HG03139 (cell line): Measurements from ENCODE around the gene TNK2.

Source experiments
- ATAC-seq: cut with Tn5 transposase; IDR thresholded peaks from one replicate; pipeline ENCODE4 v1.9.1; 2021; ENCODE audit not compliant: unreplicated experiment

TNK2 gene

DNA sequence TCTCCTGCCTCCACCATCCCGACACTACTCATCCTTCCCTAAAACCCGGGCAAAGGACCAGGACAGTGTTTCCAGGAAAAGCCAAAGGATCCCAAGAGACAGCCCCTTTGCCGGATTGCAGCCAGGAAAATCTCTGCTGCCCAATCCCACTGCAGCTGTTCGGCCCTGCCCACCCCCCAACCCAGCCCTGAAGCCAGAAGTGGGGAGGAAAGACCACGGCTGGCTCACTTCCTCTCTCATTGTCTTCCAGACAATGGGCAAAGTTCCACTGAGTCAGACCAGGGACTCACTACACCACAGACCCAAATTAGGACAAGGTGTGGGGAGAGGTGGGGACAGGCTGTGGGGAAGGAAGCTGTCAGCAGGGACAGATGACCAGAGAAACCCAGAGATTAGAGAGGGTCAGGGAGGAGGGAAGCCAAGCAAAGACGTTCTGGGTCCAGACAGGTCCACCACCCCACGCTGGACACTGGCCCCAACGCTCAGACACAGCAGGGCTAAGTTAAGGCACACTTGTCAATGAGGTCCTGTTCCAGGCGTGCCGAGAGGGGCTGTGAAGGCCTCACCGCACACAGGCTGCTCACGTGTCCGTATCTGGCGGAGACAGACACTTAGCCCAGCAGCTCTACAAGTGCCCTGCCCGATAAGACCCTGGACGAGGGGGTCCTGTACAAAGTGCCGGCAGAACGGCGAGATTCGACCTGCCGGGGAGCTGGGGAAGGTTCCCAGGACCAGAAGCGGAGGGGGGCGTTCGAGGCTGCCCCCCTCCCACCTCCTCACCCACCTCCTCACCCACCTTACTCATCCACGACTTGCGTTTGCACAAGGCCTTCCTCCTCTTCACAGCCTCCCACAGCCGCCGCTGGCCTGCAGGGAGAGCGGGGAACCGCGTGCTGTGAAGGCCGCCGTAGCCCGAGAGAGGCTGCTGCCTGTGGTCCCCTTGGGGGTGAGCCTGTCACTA is 21.9 kb downstream of the TNK2 start:
- ATAC-seq, result no peak

DNA sequence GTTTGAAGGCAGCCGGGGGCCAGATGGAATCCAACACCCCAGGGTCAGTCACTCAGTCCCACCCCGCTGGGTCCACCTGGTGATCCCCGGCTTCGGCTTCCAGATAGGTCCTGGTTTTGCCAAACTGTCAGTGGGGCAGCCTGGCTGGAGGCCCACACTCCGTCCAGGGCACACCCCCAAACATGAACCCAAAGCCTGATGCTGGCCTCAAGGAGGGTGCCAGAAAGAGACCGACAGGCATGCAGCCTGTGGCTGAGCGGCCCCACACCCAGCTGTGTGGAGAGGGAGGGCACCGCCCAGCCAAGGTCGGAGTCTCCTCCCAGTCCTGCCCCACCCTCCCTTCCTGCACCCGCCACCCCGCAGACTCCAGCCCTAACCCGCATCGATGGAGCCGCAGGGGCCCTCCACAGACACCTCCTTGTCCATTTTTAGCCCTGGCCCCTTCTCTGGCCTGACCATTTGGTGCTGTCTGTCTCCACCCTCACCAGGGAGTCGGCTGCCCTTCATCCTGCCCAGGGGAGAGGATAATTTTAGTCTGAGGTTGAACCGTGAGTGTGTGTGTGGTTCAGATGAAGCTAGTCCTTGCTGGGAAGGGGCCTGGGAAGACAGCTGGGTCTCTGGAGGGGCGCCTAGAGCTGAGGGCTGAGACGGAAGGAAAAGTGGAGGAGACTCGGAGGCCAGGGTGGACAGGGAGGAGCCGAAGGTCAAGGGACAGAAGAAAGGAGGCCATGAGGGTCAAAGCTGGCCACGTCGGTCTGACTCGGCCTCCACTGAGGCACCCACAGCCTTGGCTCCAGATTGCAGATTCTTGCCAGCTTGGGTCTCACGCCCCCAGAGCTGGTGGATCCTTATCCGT is 23.1 kb downstream of the TNK2 start:
- no peak for ATAC-seq

DNA sequence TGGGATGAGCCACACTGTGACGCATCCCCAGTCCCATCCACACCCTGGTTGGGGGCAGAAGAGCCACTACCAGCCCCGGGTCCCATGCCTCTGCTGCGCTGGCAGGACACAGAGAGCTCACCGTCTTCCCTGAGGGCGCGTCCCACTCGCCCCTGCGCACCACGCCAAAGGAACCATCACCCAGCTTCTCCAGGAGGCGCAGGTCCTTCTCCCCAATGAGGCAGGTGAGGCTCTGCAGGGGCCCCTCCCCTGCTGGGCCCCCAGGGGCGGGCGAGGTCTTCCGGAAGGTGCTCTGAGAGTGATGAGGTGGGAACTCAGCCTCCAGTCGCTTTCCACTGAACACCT is 23.7 kb downstream of the TNK2 start:
- ATAC-seq, result no peak

DNA sequence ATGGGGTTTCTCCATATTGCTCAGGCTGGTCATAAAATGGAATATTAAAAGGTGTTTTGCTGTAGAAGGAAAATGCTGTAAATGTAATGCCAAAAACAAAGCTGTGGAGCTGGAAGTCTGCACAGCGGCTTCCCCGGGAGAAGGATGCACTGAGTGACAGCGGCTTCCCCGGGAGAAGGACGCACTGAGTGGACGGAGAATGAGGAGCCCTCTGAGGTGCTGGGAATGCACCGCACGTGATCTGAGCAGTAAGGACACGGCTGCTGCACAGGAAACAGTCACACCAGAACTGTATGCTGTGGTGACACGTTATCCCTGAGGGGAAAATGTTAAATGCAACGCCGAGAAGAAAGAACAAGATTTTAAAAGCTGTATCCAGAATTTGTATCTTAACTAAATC is 24.6 kb downstream of the TNK2 start:
- no peak for ATAC-seq

DNA sequence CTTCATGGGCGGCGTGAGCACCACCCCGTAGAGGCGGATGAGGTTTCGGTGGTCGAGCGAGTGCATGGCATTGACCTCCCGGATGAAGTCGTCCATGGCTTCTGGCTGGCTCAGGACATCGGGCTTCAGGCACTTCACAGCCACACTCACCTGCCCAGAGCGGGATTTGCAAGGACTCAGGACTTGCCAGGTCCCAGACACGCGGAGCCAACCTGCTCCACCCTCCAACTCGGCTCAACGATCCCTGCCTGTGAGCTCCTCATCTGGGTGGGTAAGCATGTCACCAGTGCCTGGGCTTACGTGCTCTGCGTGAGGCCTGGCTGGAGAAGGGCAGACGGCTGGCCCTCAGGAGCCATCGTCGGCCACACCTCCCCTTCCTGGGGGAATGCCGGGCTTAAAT is 25.2 kb downstream of the TNK2 start:
- ATAC-seq, result no peak

DNA sequence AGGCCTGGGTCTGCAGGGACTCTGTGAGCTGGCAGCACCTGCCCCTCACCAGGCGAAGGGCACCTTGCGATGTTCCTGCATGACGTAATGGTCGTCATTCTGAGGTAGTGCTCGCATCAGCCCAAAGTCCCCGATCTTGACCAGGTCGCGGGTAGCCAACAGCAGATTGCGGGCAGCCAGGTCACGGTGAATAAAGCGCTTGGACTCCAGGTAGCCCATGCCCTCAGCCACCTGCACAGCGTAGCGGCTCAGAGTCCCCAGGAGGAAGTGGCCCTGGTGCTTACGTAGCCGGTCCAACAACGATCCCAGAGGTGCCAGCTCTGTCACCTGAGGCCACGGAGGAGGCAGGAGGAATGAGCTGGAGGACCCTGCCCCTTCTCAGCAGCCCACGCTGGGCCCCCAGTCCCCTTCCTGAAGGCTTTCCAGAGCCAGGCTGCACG is 26.3 kb downstream of the TNK2 start:
- ATAC-seq, result no peak

DNA sequence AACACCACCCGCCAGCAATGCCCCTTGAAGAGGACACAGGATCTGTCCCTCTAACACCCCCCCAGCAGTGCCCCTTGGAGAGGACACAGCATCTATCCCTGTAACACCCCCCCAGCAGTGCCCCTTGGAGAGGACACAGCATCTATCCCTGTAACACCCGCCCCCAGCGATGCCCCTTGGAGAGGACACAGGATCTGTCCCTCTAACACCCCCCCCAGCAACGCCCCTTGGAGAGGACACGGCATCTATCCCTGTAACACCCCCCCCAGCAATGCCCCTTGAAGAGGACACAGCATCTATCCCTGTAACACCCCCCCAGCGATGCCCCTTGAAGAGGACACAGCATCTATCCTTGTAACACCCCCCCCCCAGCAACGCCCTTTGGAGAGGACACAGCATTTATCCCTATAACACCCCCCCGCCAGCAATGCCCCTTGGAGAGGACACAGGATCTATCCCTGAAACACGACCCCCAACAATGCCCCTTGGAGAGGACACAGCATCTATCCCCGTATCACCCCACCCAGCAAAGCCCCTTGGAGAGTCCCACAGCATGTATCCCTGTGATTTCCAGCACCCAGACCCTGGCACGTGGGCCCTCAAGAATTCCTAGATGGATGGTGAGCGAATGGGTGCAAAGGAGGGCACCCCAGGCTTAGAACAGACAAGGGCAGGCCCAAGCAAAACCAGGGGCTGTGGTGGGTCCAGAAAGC is 26.9 kb downstream of the TNK2 start:
- ATAC-seq, result no peak

DNA sequence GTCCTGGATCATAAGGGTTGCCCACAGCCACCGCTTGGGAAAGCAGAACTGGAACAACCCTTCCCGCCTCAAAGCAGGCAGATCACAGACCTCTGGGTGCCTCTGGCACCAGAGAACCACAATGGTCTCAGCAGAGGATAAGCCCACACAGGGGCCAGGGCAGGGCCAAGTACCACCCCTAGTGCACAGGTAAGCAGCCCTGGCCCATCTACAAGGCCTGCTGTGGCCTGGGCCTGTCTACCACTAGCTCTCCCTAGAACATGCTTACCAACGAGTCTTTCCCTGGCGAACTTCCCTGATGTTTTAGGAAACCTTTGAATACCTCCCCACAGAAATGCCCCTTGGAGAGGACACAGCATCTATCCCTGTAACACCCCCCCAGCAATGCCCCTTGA is 28.3 kb downstream of the TNK2 start:
- ATAC-seq, result no peak

DNA sequence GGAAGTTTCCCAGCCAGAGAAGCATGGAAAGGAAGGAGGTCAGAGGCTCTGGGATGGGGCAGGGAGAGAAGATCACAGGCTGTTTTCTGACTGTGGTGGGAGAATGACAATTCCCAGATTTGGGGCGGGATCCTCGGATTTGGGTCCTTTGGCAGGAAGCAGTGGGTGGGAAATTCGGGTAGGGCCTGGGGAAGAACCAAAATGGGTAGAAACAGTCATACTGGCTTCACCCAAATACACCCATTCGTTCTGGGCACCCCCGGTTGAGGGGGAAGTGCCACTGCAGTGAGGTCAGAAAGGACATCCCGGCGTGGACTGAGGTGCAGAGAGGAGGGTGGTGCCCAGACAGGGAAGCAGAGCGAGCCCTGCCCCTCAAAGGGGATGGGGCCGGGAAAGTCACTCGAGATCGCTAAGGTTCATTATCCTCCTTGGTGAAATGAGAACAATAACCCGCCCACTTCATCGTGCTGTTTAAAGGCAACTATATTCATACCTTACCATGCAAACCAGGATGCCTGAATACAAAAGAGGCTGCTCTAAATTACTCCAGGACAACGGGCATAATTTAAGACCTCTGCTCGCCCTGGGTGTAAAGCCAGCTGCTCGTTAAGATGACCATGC is 28.8 kb downstream of the TNK2 start:
- ATAC-seq, result no peak

DNA sequence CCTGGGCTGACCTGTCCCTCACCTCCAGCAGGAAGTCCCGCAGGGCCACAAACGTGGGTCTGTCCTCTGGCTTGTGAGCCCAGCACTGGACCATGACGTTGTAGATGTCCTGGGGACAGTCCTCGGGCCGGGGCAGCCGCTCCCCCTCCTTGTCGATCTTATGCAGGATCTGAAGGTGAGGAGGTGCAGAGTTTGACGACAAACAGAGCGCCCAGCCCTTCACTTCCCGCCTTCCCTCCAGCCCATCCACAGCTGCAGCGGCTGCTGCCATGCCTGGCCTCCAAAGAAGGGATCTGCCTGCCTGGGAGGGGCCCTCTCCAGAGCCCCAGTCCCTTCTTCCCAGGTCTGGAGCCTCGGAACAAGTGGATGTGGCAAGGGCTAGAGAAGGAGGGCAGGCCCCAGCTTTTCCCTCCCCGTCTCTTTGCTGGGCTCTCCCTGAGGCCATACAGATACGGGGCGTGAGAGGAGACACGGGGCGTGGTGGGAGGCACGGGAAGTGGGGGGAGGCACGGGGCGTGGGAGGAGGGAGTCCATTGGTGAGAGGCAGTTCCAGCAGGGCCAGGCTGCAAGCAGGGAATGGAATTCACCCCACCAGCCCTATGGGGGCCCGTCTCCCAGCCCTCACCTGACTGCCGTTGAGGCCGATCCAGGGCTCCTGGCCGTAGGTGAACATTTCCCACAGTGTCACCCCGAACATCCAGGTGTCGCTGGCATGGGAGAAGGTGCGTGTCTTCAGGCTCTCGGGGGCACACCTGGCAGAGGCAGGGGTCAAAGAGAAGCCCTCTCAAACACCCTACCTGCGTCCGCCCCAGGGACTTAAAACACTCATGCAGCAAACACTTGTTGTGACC is 29.7 kb downstream of the TNK2 start:
- no peak for ATAC-seq

DNA sequence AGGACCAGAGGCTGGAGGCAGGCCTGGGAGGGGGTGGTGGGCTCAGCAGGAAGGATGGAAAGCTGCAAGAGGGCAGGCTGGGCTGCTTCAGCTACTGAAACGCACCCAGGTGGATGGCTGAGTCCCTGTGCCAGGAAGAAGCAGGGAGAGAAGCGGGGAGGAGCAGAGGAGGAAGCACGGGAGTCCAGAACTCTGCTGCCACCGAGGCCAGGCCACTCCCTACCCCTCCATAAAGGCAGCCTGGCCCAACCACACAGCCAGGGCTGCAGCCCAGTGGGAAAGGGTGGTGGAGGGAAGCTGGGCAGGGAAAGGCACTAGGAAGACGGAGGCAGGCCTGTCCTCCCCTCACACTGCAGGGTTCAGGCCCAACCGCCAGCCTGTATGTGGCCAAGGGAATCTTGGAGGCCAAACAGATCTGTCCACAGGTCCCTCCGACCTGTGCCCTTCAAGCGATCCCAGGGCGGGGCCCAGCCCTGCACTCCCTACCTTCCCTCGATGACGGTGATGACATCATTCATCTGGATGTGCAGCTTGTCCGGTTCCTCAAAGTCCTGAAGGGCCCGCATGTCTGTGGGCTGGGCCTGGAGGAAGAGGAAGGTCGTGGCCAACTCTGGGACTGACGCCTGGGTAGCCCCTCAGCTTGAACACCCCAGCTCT is 30.5 kb downstream of the TNK2 start:
- no peak for ATAC-seq

DNA sequence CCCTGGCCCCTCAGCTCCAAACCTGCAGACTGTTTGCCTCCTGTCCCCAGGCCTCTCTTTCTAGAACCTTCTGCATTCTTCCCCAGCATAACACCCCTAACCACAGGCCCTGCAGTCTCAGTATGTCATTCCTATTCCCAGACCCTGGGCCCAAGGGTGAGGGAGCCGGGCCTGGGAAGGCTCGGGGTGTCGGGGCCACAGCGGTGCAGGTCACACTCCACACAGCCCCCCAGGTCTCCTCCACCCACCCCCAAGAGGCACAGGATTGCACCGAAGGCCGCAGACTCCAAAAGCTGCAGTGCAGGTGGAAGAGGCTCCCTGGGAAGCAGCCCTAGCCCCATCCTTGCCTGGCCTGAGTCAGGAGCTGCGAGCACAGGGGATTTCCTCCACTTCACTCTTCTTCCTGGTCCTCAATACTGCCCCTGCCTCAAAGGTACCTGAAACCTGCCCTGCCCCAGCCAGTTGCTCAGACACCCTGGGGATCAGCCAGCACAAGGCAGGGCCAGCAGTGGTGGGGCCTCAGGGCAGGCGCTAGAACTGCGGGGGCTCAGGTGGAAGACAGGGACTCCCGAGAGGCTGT is 31.1 kb downstream of the TNK2 start:
- ATAC-seq, result no peak

DNA sequence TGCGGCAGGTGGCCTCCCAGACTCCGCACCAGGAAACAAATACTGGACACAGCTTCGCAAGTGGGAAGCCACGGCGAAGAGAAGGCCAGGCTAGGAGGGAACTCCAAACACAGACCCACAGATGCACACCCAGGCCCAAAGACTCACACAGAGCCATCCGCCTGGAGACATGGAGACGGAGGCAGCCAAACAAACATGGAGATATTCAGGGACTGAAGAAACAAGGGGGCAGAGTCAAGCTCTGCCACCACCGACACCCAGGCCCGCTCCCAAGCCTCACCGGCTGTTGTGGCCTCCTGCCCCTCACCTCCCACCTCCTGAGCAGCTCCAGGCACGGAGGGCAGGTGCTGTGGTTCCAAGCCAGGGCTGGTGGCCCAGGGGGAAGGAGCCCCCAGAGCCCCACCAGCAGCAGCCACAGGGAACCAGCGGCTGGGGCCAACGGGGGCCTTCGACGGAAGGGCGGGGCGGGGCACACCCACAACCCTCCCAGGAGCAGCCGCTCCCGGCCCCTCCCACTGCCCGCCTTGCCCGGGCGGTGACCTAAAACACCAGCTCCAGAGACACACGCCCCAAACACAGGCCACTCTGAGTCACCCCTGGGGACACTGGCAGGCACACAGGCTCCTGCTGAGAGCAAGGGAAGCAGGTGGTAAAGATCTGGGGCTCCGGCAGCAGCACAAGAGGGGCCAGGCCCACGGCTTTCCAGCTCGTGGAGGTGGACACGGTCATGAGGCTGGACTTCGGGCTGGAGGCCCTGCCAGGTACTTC is 31.9 kb downstream of the TNK2 start:
- ATAC-seq, result no peak

DNA sequence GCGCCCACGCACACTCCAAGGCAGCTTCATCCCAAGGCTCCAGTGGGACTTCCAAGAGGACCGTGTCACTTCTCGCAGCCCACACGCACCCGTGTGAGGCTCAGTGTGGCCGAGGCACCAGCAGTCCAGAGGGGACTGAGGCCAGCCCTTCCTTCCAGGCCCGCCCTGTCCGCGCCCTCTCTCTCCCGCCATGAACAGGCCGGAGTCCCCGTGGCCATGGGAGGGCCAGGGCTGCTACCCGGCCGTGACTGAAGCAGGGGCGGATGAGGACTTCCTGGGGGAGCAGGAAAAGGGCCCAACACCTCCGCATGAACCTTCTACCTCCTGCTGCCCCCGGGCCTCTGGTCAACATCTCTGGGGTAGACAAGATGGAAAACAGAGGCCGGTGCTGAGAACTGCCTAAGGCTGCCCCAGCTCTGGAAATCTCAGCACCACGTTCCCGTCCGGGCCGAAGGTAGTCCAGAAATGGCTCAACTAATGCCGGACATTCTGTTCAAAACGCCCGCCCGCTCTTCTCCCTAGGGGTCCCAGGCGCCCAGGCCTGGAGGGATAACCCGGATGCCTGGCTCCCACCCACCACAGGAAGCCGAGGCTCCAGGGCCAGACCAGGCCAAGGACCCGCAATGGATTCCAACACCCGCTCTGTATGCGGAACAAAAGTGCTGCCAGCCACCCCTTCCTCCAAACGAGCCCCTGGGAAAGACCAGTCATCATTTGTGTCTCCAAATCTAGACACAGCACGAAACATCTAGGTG is 32.7 kb downstream of the TNK2 start:
- ATAC-seq, result no peak

DNA sequence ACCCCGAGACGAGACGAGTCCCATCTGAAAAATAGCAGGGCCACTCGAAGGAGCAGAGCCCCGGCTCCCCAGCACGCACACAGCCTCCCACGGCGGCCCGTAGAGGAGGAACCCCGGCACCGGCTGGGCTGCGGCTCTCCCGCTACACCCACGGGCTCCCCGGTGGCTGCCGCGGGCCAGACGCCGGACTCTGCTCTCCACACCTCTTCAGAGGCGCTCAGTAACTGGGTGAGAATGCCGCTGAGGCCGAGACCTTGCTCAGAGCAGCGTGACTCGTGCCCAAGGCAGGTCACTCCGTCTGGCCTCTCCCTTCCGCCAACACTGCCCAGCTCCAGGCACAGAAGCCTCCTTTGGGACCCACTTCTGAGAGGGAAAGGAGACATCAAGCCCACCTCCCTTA is 34.4 kb downstream of the TNK2 start:
- ATAC-seq, result no peak

DNA sequence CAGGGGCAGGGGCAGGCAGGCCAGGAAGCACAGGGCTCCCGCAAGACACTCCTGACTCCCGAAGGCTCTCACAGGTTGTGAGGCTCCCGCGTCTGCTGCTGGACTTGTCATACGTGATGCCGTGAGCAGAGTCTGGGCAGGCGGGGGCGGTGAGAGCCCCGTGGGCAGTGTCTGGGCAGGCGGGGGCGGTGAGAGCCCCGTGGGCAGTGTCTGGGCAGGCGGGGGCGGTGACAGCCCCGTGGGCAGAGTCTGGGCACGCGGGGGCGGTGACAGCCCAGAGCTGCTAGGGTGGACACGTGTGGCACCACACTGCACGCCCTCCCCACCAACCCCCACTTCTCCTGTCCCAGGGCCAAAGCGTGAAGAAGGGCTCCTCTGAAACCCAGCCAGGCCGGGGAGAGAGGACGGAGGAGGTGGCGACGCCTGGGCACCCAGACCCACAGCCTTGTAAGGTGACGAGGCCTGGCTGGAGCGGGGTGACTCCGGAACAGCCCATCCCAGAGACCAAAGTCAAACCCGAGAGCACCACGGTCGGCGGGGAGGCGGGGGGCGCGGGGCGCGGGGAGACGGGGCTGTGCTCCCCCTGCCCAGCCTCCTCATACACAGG is 35.0 kb downstream of the TNK2 start:
- no peak for ATAC-seq

DNA sequence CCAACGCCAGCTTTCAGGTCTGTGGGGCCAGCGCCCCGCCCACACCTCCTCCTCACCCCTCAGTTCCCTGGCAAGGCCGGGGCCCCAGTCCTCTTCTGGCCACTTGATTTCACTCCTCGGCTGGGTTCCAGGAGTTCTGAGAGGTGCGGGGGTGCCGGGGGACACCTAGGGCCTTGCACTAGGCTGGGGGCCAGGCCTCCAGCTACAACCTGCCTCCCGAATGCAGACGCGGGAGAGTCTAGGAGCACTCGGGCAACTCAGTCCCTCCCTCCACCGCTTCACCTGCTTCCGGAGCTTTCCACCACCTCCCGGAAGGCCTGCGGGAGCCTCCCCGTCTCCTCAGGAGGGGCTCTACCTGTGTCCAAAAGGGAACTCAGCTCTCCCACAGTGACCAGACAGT is 35.6 kb downstream of the TNK2 start:
- no peak for ATAC-seq
